ENCODE data around the gene XRCC1. TPM values are rescaled to one million over a fixed set of nuclear protein-coding genes. Genes with fewer than 3 reads are reported as not detected.
"Not testable (repeated sequence)": the region's sequence is repeated elsewhere in the genome, so short reads cannot be mapped to it uniquely, and the experiment has no call there.

XRCC1 gene
- total RNA-seq, 2 experiments from 2014 or later: 46.5 to 48.4 TPM

- CTCF ChIA-PET: interaction anchor here (0.8 to 17.5 kb wide), 9 partner anchors 8 to 95 kb away, joined by 3 to 387 read pairs (median 9); partner anchors contain the start of genes IRGQ and ZNF576
- no peaks in the 10 kb centered on the region for H3K9me3 Mint-ChIP-seq (ENCODE audit: insufficient read depth)
- H3K36me3 Mint-ChIP-seq (ENCODE audit: low read depth): peaks cover 8% of the 10 kb centered on the region
- peak; percentile 42 for DNase-seq
- peak overlapping the region; percentile 95 for H3K4me3 Mint-ChIP-seq
- POLR2A ChIA-PET: interaction anchor here (2.2 kb wide), 1 partner anchor 87 kb away, joined by 7 read pairs; no protein-coding TSS in a partner anchor
- ATAC-seq: peak; percentile 33
- H3K27ac Mint-ChIP-seq: peak overlapping the region; percentile 68
- peaks cover 25% of the 10 kb centered on the region for H3K4me1 Mint-ChIP-seq (ENCODE audit: low read depth)
- no peaks in the 10 kb centered on the region for H3K27me3 Mint-ChIP-seq (ENCODE audit: low read depth)
These were observed 49.2 kb downstream of the XRCC1 start for GRCh38 chr19:43525836-43526771.

DNA sequence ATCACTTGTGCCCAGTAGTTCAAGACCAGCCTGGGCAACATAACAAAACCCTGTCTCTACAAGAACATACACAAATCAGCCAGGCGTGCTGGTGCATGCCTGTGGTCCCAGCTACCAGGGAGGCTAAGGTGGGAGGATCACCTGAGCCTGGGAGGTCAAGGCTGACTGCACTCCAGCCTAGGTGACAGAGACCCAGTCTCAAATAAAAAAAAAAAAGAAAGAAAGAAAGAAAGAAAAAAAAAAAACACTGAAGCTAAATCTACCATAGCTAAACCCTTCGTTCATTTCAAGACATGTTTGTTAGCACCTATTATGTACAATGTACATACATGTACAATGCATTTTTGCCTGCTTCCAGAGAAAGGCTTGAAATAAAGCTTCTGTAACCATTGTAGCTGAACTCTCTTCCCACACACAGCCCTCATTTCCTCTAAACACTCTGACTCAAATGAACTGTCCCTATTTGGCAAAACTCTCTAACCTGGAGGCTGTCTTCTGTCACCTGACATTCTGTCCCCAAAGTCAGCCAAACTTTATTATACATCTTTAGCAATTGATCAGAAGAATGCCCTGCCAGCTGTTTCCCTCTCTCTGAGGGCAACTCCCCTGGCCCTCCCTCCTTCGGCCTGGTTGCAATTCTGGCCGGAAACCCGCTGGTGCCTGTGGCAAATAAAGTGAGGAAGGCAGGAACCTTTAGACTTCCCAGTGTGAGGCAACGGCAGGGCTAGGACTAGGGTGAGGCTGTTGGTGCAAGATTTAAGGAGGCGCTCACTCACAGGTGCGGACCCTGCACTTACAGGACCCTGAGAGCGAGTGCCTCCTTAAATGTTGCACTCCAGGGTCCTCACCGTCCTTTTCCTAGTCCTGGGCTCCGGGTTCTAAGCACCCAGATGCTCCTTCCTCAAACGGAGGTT, 50.1 kb downstream of the XRCC1 start:
- H3K4me3 Mint-ChIP-seq: peak overlapping the region; percentile 95
- H3K4me1 Mint-ChIP-seq (ENCODE audit: low read depth): peaks cover 25% of the 10 kb centered on the region
- no peaks in the 10 kb centered on the region for H3K27me3 Mint-ChIP-seq (ENCODE audit: low read depth)
- CTCF ChIA-PET: interaction anchor here (1.0 to 17.5 kb wide), 13 partner anchors 8 to 98 kb away, joined by 3 to 387 read pairs (median 5); partner anchors contain the start of genes IRGQ, ZNF575 and ZNF576
- peak; percentile 47 for ATAC-seq
- no peaks in the 10 kb centered on the region for H3K9me3 Mint-ChIP-seq (ENCODE audit: insufficient read depth)
- DNase-seq: peak; percentile 49
- H3K27ac Mint-ChIP-seq: peak overlapping the region; percentile 68
- POLR2A ChIA-PET: interaction anchor here (1.0 to 2.2 kb wide), 5 partner anchors 8 to 86 kb away, joined by 3 to 7 read pairs (median 5); partner anchors contain the start of genes PHLDB3 and ZNF575
- H3K36me3 Mint-ChIP-seq (ENCODE audit: low read depth): peaks cover 8% of the 10 kb centered on the region

GRCh38 chr19:43523696-43524095, 51.6 kb downstream of the XRCC1 start:
- CTCF ChIA-PET: interaction anchor here (1.8 to 17.5 kb wide), 2 partner anchors 77 to 91 kb away, joined by 10 to 387 read pairs; no protein-coding TSS in a partner anchor
- DNase-seq; ATAC-seq; H3K27ac Mint-ChIP-seq; H3K9me3 Mint-ChIP-seq (ENCODE audit: insufficient read depth); H3K4me3 Mint-ChIP-seq; H3K27me3 Mint-ChIP-seq (ENCODE audit: low read depth): not testable (repeated sequence)
- peaks cover 29% of the 10 kb centered on the region for H3K4me1 Mint-ChIP-seq (ENCODE audit: low read depth)
- POLR2A ChIA-PET: interaction anchor here (1.4 kb wide), 1 partner anchor 9 kb away, joined by 5 read pairs; the partner anchor contains the start of gene ZNF575
- peaks cover 12% of the 10 kb centered on the region for H3K36me3 Mint-ChIP-seq (ENCODE audit: low read depth)

DNA sequence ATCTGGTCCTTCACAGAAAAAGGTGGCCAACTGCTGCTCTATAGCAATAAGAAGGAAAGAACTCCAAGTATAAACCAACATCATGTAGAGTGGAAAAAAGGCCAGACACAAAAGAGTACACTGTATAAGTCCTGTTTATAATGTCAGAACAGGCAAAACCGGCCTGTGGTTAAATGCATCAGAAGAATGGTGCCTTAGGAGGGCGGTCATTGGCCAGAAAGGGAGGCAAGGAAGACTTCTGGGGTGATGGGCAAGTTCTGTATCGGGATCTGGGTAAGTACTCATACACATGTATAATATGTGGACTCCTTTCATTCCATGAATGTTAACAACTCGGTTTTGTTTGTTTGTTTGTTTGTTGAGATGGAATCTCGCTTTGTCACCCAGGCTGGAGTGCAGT, 52.4 kb downstream of the XRCC1 start:
- CTCF ChIA-PET: interaction anchor here (17.5 kb wide), 1 partner anchor 77 kb away, joined by 387 read pairs; no protein-coding TSS in a partner anchor
- peaks cover 27% of the 10 kb centered on the region for H3K4me1 Mint-ChIP-seq (ENCODE audit: low read depth)
- DNase-seq (no peak), ATAC-seq (no peak)
- H3K27ac Mint-ChIP-seq: peak overlapping the region; percentile 69
- POLR2A ChIA-PET: no interaction called here
- H3K9me3 Mint-ChIP-seq (ENCODE audit: insufficient read depth): no peaks in the 10 kb centered on the region
- no peaks in the 10 kb centered on the region for H3K27me3 Mint-ChIP-seq (ENCODE audit: low read depth)
- H3K4me3 Mint-ChIP-seq: no peak overlapping the region
- peaks cover 12% of the 10 kb centered on the region for H3K36me3 Mint-ChIP-seq (ENCODE audit: low read depth)

- DNase-seq (peak; percentile 83), ATAC-seq (peak; percentile 71)
- no peak overlapping the region for H3K4me3 Mint-ChIP-seq
- no peaks in the 10 kb centered on the region for H3K27me3 Mint-ChIP-seq (ENCODE audit: low read depth)
- peak overlapping the region; percentile 7 for H3K27ac Mint-ChIP-seq
- ChIA-PET POLR2A (interaction anchor here (0.7 to 1.7 kb wide), 3 partner anchors 9 to 87 kb away, joined by 3 to 9 read pairs (median 7); no protein-coding TSS in a partner anchor), CTCF (interaction anchor here (0.6 to 17.5 kb wide), 31 partner anchors 9 to 149 kb away, joined by 3 to 387 read pairs (median 5); partner anchors contain the start of genes IRGQ, PHLDB3, ZNF575 and ZNF576)
- H3K9me3 Mint-ChIP-seq (ENCODE audit: insufficient read depth): no peaks in the 10 kb centered on the region
- H3K4me1 Mint-ChIP-seq (ENCODE audit: low read depth): peaks cover 14% of the 10 kb centered on the region
- peaks cover 12% of the 10 kb centered on the region for H3K36me3 Mint-ChIP-seq (ENCODE audit: low read depth)
These were observed 55.8 kb downstream of the XRCC1 start for GRCh38 chr19:43519436-43520088.

- POLR2A ChIA-PET: interaction anchor here (0.6 to 0.9 kb wide), 4 partner anchors 14 to 71 kb away, joined by 3 to 5 read pairs (median 4); partner anchors contain the start of gene PHLDB3
- no peak for DNase-seq
- Mint-ChIP-seq H3K4me3 (no peak overlapping the region), H3K4me1 (ENCODE audit: low read depth) (peaks cover 10% of the 10 kb centered on the region), H3K9me3 (ENCODE audit: insufficient read depth) (no peaks in the 10 kb centered on the region), H3K36me3 (ENCODE audit: low read depth) (peaks cover 16% of the 10 kb centered on the region), H3K27me3 (ENCODE audit: low read depth) (no peaks in the 10 kb centered on the region), H3K27ac (no peak overlapping the region)
- no peak for ATAC-seq
- CTCF ChIA-PET: interaction anchor here (0.6 to 17.5 kb wide), 11 partner anchors 8 to 93 kb away, joined by 3 to 387 read pairs (median 8); partner anchors contain the start of gene PHLDB3
These were observed 57.3 kb downstream of the XRCC1 start for GRCh38 chr19:43518051-43518450.

GRCh38 chr19:43512399-43512798, 62.9 kb downstream of the XRCC1 start:
- H3K9me3 Mint-ChIP-seq (ENCODE audit: insufficient read depth); H3K27ac Mint-ChIP-seq; H3K4me1 Mint-ChIP-seq (ENCODE audit: low read depth); H3K4me3 Mint-ChIP-seq; CTCF ChIA-PET; ATAC-seq; DNase-seq; H3K27me3 Mint-ChIP-seq (ENCODE audit: low read depth); POLR2A ChIA-PET: not testable (repeated sequence)
- H3K36me3 Mint-ChIP-seq (ENCODE audit: low read depth): peaks cover 36% of the 10 kb centered on the region

GRCh38 chr19:43511324-43511723, 64.0 kb downstream of the XRCC1 start:
- Mint-ChIP-seq H3K27ac (no peak overlapping the region), H3K4me3 (no peak overlapping the region)

GRCh38 chr19:43510713-43511112, 64.6 kb downstream of the XRCC1 start:
- H3K27ac Mint-ChIP-seq: no peak overlapping the region
- H3K9me3 Mint-ChIP-seq (ENCODE audit: insufficient read depth): no peaks in the 10 kb centered on the region
- CTCF ChIA-PET: interaction anchor here (1.8 to 3.0 kb wide), 2 partner anchors 9 to 63 kb away, joined by 9 to 17 read pairs; no protein-coding TSS in a partner anchor
- H3K4me1 Mint-ChIP-seq (ENCODE audit: low read depth): peaks cover 4% of the 10 kb centered on the region
- H3K4me3 Mint-ChIP-seq: no peak overlapping the region
- DNase-seq (no peak), ATAC-seq (no peak)
- peaks cover 44% of the 10 kb centered on the region for H3K36me3 Mint-ChIP-seq (ENCODE audit: low read depth)
- no peaks in the 10 kb centered on the region for H3K27me3 Mint-ChIP-seq (ENCODE audit: low read depth)
- POLR2A ChIA-PET: no interaction called here

More at GRCh38 chr19:43511324-43511723, 64.0 kb downstream of the XRCC1 start:
- no peaks in the 10 kb centered on the region for H3K9me3 Mint-ChIP-seq (ENCODE audit: insufficient read depth)
- DNase-seq: no peak
- peaks cover 39% of the 10 kb centered on the region for H3K36me3 Mint-ChIP-seq (ENCODE audit: low read depth)
- ATAC-seq: no peak
- H3K4me1 Mint-ChIP-seq (ENCODE audit: low read depth): peaks cover 1% of the 10 kb centered on the region
- ChIA-PET CTCF (no interaction called here), POLR2A (no interaction called here)
- no peaks in the 10 kb centered on the region for H3K27me3 Mint-ChIP-seq (ENCODE audit: low read depth)

DNA sequence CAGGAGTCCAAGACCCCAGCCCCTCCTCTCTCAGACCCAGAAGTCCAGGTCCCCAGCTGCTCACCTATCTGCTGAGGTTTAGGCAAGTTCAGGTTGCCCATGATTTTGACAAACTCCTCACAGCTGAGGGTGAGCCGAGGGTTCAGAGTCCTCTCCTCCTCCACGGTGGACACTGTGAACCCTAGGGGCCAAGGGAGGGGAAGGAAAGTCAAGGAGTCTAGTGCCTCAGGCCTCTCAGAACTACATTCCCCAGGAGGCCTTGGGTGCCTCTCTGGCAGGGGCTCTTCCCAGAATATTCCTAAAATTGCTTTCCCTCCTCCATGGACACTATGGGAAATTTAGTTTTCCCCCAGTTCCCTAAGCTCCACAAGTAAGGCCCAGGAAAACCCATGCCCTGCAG, 67.4 kb downstream of the XRCC1 start:
- H3K27ac Mint-ChIP-seq: no peak overlapping the region
- no peak overlapping the region for H3K4me3 Mint-ChIP-seq
- ChIA-PET CTCF (interaction anchor here (3.0 kb wide), 1 partner anchor 11 kb away, joined by 17 read pairs; no protein-coding TSS in a partner anchor), POLR2A (no interaction called here)
- no peak for DNase-seq
- no peaks in the 10 kb centered on the region for H3K9me3 Mint-ChIP-seq (ENCODE audit: insufficient read depth)
- H3K36me3 Mint-ChIP-seq (ENCODE audit: low read depth): peaks cover 39% of the 10 kb centered on the region
- H3K27me3 Mint-ChIP-seq (ENCODE audit: low read depth): no peaks in the 10 kb centered on the region
- peaks cover 25% of the 10 kb centered on the region for H3K4me1 Mint-ChIP-seq (ENCODE audit: low read depth)
- no peak for ATAC-seq

Measured in activated CD8-positive, alpha-beta T cell treated with anti-CD3 and anti-CD28 coated beads, Interleukin-2, amount 10 ng/mL, durations not matched to agents 7 days and 5 days (primary cell).